GM23338 (cell line): ENCODE data around the gene PDZK1IP1.

Source experiments
- CREB1 ChIP-seq: fragments of 250-450 bp; sonication (Bioruptor Pico); IDR thresholded peaks from 2 replicates; pipeline ENCODE4 v1.5.0; 2020; ENCODE audit warnings: low read depth, mild to moderate bottlenecking, moderate library complexity
- CTCF ChIP-seq, 2 experiments: fragments of 200-600 bp in 1 of 2; sonication (generic) in 1 of 2; conservative IDR thresholded peaks; 2 replicates each; pipeline versions ENCODE4 v1.5.1 to v1.6.1; 2016 to 2017; ENCODE audit warnings: antibody characterized with exemption in 2 of 2, low read depth in 2 of 2, mild to moderate bottlenecking in 2 of 2, moderate library complexity in 1 of 2
- POLR2AphosphoS5 ChIP-seq: IDR thresholded peaks from 2 replicates; pipeline ENCODE4 v1.6.1; 2016; ENCODE audit warnings: antibody characterized with exemption, low read depth

DNA sequence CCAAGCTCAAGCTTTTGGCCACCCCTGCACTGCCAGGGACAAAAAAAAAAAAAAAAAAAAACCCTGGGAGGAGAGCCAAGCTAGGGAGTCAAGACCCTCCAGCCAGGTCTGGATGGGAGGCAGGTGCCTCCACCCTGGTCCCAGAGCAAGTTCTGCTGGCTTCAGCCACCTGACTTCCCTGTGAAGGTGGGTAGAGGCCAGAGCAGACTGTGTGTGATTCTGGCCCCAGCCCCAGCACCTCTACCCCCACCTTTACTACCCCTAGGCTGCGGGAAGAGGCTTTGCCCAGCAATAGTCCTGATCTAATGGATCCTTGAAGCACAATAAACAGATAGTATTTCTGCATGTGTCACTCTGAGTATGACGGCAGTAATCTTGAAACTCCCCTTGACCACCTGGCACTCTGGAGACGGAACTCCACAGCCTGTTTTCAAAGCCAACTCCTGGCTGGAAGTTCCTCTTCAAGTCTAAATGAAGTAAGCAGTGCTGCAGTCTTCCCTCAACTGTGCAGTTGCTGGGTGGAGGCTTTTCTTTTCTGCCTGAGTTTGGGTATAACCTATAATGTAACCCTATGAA is 9.8 kb downstream of the PDZK1IP1 start:
- TF ChIP-seq CTCF (conservative IDR thresholded peaks at IDR 0.05; ENCODE audit: low read depth in 2 of 2) (no peak), POLR2AphosphoS5 (no peak), CREB1 (CRISPR knock-in tag) (no peak)
